GM21619 (cell line): Measurements from ENCODE around the gene BCAR1.
"Not testable (repeated sequence)": the region's sequence is repeated elsewhere in the genome, so short reads cannot be mapped to it uniquely, and the experiment has no call there.

Experiments used
- ATAC-seq: cut with Tn5 transposase; IDR thresholded peaks from one replicate; pipeline ENCODE4 v1.9.1; 2021; ENCODE audit not compliant: unreplicated experiment

The BCAR1 gene

GRCh38 chr16:75240633-75241032, 10.8 kb downstream of the BCAR1 start:
- not testable (repeated sequence) for ATAC-seq

DNA sequence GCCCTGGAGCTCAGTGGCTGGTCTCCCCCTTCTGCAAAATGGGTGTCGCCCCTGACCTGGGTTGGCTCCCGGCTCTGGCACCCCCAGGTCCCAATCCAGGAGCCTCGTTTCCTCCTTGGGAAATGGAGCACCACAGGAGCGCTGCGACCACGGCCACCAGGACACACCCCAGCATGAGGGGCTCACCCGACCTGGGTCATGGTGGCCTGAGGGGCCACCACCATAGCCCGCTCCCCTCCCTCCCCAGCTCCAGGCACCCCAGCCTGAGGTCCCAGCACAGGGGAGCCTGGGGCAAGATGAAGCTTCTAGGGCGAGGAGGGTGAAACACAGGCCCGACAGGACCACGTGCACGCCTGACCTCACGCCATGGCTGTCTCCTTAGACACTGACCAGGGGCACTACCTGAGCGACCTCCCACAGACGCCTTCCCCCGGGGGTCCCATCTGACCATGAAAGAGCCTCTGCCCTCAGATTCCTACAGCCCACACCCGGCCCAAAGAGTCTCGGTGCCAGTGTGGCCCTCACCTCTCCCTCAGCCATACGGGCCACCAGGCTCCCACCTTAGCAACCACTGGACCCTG, 11.8 kb downstream of the BCAR1 start:
- ATAC-seq = no peak

DNA sequence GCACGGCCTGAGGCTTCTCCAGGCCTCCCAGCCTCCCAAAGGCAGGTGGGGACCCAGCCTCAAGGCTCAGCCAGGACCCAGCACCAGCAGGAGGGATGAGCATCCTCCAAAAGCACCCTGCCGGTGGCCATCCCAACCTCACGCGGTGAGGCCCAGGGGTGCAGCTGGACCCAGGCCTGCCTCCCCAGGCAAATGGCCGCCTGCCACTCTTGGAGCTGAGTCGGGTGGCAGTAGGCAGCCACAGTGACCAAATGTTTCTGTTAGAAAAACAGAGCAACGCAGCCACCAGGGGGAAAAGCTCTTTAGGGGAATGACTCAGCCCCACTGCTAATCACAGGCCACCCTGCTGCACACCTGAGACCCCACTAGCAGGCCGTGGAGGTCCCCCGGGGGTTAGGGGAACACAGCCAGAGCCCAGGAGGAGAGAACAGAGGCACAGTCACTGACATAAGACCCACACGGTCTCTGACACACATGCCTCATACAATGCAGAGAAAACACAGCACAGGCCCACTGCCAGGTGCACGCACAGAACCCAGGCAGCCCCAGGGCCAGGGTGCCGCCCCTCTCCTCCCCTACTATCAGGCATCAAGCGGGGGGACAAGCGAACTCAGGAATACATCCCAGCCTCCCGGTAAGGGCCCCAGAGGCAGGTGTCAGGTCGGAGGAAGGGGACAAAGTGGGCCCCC, 12.4 kb downstream of the BCAR1 start:
- no peak for ATAC-seq

DNA sequence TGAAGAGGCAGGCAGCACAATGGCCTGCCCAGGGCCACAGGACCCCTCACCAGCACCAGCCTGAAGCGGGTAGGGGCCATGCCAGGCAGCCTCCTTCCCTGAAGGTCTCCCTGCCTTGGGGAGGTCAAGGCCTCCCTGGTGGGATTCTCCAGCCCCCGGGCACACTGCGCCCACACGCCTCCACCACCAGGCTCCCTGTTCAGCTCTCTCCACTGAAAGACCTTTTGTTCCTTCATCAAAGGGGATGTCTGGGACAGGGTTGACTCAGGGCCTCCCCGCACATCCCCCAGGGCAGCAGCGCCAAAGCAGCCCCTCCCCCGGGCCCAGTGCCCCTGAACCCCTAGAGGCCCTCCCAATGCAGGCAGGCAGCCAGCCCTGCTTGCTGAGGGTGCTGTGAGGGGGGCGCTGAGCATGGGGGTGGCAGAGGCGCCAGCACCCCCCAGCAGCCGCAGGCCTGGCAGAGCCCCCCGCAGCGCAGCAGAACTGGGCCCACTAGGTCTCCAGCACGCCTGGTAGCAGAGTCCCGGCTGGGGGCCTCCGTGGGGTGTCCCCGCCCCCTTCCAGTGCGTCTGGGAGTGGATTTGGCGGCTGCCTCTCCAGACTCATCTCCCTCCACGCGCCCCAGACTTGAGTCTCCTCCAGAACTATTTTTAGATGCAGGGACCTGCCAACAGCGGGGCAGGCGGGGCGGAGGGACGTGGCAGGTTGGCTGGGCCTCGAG, 13.1 kb downstream of the BCAR1 start:
- no peak for ATAC-seq

DNA sequence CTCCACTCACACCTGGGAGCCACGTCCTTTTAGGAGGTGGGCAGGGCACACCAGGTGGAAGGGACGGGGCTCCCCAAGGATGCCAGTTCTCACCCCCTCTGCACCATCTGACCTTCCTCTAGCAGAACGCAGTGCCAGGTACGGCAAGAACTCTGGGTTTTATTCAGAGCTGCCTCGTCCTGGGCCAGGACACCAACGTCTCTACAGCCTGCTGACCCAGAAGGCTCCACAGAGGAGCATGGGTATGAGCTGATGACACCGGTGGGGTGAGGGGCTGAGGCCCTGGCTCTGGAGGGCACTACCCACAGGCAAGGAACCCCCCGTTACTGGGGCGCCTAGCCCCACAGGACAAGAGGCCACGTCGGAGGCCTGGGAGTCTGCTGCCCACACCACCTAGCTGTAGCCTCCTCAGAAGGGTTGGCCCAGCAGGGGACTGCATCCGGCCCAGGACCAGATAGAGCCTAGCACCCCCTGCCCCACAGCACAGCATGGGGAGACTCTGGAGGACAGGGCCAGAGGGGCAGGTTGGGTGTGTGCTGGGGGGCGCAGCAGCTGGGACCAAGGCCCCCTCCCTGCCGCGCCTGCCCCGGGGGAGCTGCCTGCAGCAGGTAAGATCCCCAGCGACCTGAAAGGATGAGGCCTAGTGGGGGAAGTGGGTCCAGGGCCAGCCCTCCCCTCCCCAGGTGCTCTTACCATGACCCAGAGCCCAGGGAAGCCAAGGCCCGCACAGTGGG, 13.9 kb downstream of the BCAR1 start:
- ATAC-seq = no peak

DNA sequence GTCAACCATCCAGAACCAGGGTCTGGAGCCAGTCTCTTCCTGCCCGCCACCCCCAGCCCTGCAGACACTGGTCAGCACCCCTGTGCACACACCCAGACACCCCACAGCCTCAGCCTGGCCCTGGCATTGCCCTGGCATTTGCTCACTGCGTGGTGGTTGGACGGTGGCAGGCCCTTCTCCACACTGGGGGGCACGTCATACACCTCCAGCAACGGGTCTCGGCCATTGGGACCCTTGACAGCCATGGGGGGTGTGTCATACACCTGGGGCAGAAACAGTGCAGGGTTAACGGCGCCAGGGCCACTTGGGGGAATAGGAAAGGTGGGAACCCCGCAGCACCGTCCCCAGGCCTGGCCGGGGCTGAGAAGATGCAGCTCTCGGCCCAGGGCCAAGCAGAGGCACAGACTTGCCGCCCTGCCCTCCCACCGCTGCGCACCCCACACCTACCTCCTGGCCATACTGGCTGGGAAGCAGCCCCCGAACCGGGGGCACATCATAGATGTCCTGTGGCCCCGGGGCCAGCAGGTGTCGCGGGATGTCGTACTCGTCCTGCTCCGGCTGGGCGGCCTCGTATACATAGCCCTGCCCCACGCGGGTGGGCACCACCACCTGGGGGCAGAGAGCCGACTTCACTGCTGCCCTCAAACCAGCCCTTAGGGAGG, 14.6 kb downstream of the BCAR1 start:
- no peak for ATAC-seq

DNA sequence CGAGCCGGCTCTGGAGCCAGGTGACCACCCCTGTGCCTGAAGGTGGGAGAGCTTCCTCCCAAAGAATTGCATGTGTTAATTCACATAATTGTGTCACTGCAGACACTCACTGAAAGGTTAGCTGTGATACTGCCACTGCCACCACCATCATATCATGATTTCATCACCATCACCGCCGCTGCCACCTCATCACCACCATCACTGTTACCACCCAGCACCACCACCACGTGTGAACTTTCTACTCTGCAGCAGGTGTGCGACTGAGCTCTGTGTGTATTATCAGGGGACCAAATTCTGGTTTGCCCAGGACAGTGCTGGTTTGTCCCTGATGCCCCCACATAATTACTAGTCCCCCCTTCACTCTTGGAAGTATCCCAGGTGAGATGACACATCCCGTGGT, 15.2 kb downstream of the BCAR1 start:
- no peak for ATAC-seq

- ATAC-seq = no peak
These were observed 15.7 kb downstream of the BCAR1 start for GRCh38 chr16:75235721-75236193.

DNA sequence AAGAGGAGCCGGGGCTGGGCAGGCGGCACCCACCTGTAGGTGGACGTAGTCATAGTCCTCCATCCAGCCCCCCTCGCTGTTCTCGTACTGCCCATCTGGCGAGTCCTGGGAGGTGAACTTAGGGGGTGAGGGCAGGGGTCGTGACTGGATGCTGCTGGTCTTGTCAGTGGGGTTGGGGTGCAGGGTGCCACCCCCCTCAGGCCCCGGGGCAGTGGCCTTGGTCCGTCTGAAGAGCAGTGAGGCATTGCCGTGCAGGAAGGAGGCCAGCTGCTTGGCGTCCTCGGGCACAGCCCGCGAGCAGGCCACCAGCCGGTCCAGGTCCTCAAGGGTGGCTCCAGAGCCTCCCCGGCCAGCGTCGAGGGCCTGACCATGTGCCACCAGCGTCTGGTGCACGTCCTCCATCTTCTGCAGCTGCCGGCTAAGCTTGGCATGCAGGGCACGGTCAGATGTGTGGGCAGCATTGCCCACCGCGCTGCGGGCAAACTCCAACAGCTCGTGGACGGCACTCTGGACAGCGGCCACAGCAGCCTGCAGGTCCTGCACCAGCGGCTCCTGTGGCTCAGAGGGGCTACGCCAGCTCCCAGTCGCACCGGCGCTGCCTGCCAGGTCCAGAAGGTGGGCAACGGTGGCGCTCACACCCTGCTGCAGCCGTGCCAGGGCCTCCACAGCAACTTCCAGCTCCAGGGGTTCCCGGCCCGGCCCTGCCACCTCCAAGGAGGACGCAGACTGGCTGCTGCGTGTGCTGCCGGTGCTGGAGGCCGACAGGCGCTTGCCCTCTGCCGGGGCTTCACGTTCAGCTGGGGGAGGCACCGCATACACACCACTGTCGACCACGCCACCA, 16.3 kb downstream of the BCAR1 start:
- ATAC-seq = no peak

- ATAC-seq = no peak
These were observed 17.8 kb downstream of the BCAR1 start for GRCh38 chr16:75233611-75233938.

- no peak for ATAC-seq
These were observed 19.9 kb downstream of the BCAR1 start for GRCh38 chr16:75231570-75231969.

DNA sequence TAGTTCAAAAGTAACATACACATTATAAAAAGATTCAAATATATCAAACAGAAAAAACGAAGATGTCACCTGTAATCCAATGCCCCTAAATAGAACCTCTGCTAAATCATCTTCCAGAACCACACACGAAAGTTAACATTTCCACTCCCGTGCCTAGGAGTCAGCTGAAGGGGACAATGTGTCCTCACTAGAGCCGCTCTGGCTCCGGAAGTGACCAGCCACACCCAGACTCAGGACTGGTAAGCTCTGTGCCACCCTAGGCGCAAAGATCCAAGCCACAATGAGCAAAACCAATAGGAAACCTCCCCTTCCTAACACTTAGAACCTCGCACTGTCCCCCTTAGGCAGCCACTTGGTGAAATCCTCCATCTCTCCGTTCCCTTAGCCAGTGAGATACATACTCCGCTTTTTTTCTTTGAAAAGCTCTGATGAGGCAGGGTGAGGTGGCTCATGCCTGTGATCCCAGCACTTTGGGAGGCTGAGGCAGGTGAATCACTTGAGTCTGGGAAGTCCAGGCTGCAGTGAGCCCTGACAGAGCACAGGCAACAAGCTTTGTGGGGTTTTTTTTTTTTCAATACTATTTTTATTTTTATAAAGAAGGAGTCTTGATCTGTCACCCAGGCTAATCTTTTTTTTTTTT, 20.8 kb downstream of the BCAR1 start:
- no peak for ATAC-seq

DNA sequence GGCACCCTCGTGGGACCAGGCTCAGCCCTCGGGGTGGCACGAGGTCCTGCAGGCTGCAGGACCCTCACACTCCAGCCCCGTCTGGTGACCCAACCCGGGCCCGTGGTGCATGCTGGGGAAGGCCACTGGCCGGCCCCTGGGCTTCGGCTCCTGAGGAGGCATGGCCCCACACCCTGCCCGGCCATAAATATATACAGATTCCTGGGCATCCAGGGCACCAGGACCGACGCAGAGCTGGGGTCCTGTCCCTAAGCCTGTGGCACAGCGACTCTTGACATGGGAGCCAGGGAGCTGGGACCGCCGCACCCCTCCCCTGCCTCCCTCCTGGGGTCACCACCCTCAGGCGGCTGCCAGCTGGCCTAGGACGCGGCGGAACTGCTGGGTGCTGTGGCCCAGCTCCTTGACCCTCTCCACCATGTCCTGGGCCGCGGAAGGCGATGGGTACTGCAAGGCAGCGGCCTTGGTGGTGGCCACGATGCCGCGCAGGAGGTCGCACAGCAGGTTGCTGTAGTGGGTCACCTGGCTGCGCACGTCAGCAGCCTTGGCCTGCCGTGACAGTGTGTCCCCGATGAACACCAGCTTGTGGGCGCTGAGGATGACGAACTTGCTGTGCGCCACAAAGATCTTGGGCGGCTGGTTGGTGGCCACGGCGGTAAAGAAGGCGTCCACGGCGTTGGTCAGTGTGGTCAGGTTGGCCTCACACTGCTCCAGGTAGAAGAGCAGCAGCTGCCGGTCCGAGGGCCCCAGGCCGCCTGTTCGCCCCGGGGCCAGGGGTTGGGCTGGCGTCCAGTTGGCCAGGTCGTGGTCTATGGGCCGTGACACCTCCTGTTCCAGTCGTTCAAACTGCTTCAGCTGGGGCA, 22.0 kb downstream of the BCAR1 start:
- no peak for ATAC-seq

DNA sequence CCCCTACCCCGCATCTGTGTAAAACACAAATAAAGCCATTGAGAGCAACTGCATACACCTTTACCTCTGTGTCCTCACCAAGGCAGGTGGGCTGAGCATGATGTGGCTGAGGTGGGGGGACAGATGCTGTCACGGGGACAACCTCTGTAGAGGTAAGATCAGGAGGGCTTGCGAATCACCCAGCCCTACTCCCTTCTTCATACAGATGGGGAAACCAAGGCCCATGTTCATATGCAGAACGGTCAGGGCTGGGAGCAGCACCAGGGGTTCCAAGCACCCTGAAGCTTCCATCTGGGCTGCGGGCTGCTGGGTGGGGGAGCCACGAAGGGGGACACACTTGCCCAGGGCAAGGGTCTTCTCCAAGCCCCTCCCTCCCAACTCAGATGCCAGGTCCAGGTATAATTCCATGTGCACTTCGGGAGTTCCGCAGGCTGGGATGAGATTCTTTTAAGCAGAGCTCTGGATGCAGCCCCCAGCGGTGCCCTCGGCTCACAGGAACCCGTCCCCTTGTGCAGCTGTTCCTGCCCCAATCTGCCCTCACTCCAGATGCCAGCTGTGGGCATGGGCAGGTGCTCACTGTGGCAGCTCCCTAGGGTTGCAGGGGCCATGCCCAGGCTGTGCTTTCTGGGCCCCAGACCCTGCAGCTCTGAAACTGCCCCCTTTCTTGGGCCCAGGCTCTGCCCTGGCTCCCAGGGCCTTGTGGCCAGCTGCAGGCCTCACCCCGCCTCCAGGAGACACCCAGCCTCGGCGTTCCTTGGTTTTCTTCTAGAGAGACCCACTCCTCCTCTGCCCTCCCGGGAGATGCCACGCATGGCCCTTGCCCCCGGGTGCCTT, 23.1 kb downstream of the BCAR1 start:
- no peak for ATAC-seq

- no peak for ATAC-seq
These were observed 23.9 kb downstream of the BCAR1 start for GRCh38 chr16:75227361-75228142.

- no peak for ATAC-seq
These were observed 24.7 kb downstream of the BCAR1 start for GRCh38 chr16:75226550-75227360.
